ENCODE data around the gene GABPB2. TPM values are rescaled to one million over a fixed set of nuclear protein-coding genes. Genes with fewer than 3 reads are reported as not detected.

Gene GABPB2
- total and polyA plus RNA-seq, 2 of the 13 experiments (the other 11 are each of a cell fraction or from before 2014, with no cell fraction given): 0.09 TPM; not detected in 1

DNA sequence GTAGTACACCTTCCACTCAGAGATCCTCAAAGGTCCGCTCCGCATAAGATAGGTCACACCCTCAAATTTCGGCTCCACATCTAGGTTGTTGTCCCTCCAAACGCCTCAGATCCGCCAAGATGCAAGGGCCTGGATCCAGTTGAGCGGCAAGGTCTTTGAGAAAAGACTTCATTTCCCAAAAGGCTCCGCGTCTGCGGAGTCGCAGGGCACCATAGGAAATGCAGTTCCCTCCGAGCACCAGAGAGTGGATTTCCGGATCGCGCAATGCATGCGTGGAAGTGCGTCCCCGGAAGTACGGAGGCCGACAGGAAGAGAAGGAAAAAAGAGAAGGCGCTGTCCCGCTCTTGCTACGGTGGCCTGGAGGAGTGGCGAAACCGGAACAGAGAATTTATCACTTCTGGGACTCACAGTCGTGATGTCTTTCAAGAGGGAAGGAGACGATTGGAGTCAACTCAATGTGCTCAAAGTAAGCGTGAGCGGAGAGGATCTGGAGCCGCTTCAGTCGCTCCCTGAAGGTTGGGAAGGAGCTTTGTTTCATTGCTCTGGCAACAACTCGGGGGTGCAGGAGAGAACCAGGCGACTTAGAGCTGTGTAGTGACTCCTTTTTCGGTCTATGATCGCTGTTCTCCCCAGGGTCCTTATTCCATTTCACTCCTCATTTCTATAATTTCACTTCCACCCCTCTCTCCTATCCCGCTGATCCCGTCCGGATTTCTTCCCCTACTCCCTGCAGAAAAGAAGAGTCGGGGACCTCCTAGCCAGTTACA is 95.4 kb downstream of the GABPB2 start, which contains the start of the genes LYSMD1 and SCNM1 (continued):
- TF ChIP-seq SNAI1 (CRISPR knock-in tag; IDR thresholded peaks at IDR 0.05; ENCODE audit: borderline replicate concordance): no peak
- 0 out of 2 replicates have a peak, but pooled peaks have one; percentile 24 for TF ChIP-seq AFF4 (CRISPR knock-in tag; IDR thresholded peaks at IDR 0.05)
- peak; percentile 66; the same call in 1 of the 2 replicates for TF ChIP-seq ZNF430 (CRISPR knock-in tag; IDR thresholded peaks at IDR 0.05)
- TF ChIP-seq ZBTB33 (CRISPR knock-in tag; IDR thresholded peaks at IDR 0.05): peak; percentile 55
- 0 out of 2 replicates have a peak, but pooled peaks have one; percentile 16 for TF ChIP-seq TBX3 (IDR thresholded peaks at IDR 0.05; ENCODE audit: borderline replicate concordance)
- TF ChIP-seq GATA4 (IDR thresholded peaks at IDR 0.05; ENCODE audit: borderline replicate concordance, low read depth): no peak
- TF ChIP-seq ZNF24 (IDR thresholded peaks at IDR 0.05): no peak
- peak; percentile 96; the same call in 1 of the 2 replicates for TF ChIP-seq ZZZ3 (CRISPR knock-in tag; IDR thresholded peaks at IDR 0.05; ENCODE audit: borderline replicate concordance)
- 0 out of 4 replicates have a peak, but pooled peaks of 1 of the 2 experiments have one; percentile 2 for TF ChIP-seq NR2F1 (CRISPR knock-in tag; IDR thresholded peaks at IDR 0.05)
- TF ChIP-seq ZXDC (CRISPR knock-in tag; IDR thresholded peaks at IDR 0.05): no peak
- no peak for TF ChIP-seq PLRG1 (conservative IDR thresholded peaks at IDR 0.05)
- TF ChIP-seq JUNB (CRISPR knock-in tag; IDR thresholded peaks at IDR 0.05; ENCODE audit: borderline replicate concordance): no peak
- TF ChIP-seq ZNF329 (CRISPR knock-in tag; IDR thresholded peaks at IDR 0.05; ENCODE audit: low read depth): 0 out of 2 replicates have a peak, but pooled peaks have one; percentile 37
- peak; percentile 38; the same call in 1 of the 2 replicates for TF ChIP-seq NKX3-1 (CRISPR knock-in tag; IDR thresholded peaks at IDR 0.05)
- 0 out of 2 replicates have a peak, but pooled peaks have one; percentile 53 for TF ChIP-seq ZNF709 (CRISPR knock-in tag; IDR thresholded peaks at IDR 0.05)
- no peak for TF ChIP-seq ZNF496 (CRISPR knock-in tag; IDR thresholded peaks at IDR 0.05; ENCODE audit: insufficient replicate concordance)
- no peak for TF ChIP-seq RAD21 (CRISPR knock-in tag; IDR thresholded peaks at IDR 0.05)
- no peak for TF ChIP-seq ZBTB7A (CRISPR knock-in tag; IDR thresholded peaks at IDR 0.05)
- no peak for TF ChIP-seq RFX1 (IDR thresholded peaks at IDR 0.05)
- no peak for TF ChIP-seq MAZ (IDR thresholded peaks at IDR 0.05; ENCODE audit: borderline replicate concordance, low read depth, low read length)
- TF ChIP-seq MAZ (CRISPR knock-in tag; IDR thresholded peaks at IDR 0.05; ENCODE audit: low read depth): peak; percentile 68
- TF ChIP-seq ZNF569 (CRISPR knock-in tag; IDR thresholded peaks at IDR 0.05; ENCODE audit: borderline replicate concordance): no peak
